Measurements from ENCODE around the gene MCOLN1. TPM values are rescaled to one million over a fixed set of nuclear protein-coding genes. Genes with fewer than 3 reads are reported as not detected.

Gene MCOLN1
- total and polyA plus RNA-seq, 9 of the 15 experiments (the other 6 are each of a cell fraction or from before 2014, with no cell fraction given), result 0.25 to 15.4 (median 7.1) TPM

DNA sequence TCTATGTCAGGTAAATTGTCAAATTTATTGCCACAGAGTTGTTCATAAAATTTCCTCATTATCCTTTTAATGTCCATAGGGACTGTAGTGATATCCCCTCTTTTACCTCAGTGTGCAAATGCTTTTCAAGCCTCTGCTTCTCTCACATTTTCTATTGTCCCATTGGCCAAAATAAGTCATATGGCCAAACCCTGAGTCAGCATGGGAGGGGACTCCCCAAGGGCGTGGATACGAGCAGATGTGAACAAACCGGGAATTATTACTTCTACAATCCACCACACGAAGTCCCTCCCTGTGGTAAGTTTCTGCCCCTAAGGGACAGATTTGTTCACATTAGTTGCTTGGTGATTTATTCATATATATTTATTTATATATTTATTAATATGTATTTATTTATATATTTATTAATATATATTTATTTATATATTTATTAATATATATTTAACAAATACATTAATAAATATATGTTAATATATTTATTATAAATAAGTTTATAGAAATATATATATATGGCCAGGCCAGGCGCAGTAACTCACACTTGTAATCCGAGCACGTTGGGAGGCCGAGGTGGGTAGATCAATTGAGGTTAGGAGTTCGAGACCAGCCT is 53.1 kb downstream of the MCOLN1 start:
- DNase-seq (ENCODE audit: extremely low read depth in 1 of 4, low spot score in 3 of 4) (peak; percentile 63 to 81 (median 72)), FAIRE-seq (peak; percentile 63), ATAC-seq (peak; percentile 86)
- Histone ChIP-seq H3K27ac (ENCODE audit: extremely low read depth, low read depth, low read length) (no peak overlapping the region), H3K4me1 (replicated peaks in 1 of 2; ENCODE audit: control insufficient read depth in 2 of 2, insufficient read depth in 2 of 2, low read length in 2 of 2) (peaks cover 3 to 8% of the 10 kb centered on the region in 2 experiments; a peak in 2 of 5 replicates), H3K36me3 (ENCODE audit: control insufficient read depth, insufficient read depth, low read length) (no peaks in the 10 kb centered on the region), H3K79me2 (ENCODE audit: control insufficient read depth, insufficient read depth, low read length) (no peaks in the 10 kb centered on the region), H3K4me3 (no peak overlapping the region), H2AFZ (ENCODE audit: low read depth, low read length) (no peak overlapping the region), H3K9me3 (replicated peaks; ENCODE audit: control insufficient read depth, insufficient read depth, low read depth, low read length) (no peaks in the 10 kb centered on the region), H3K27me3 (ENCODE audit: control insufficient read depth in 2 of 2, insufficient read depth in 2 of 2, low read length in 2 of 2) (peaks cover 2 to 26% of the 10 kb centered on the region in 2 experiments), H3K9me1 (ENCODE audit: control insufficient read depth, insufficient read depth, low read length) (no peaks in the 10 kb centered on the region), H3K4me2 (ENCODE audit: insufficient read depth, low read length) (peak overlapping the region; percentile 27; the same call in 1 of the 2 replicates), H3K9ac (ENCODE audit: insufficient read depth in 1 of 2, low read depth in 2 of 2, low read length in 2 of 2) (no peak overlapping the region), H4K20me1 (replicated peaks; ENCODE audit: control insufficient read depth, insufficient read depth, low read length) (no peaks in the 10 kb centered on the region)
- CTCF ChIA-PET (ENCODE audit: low intra/inter-chr PET ratio), result interaction anchor here (0.5 kb wide), 1 partner anchor 112 kb away, joined by 4 read pairs; no protein-coding TSS in a partner anchor
- POLR2A ChIA-PET, result no interaction called here
- in situ Hi-C loops (cut with MboI) (no loop called here), intact Hi-C loops (cut with micrococcal nuclease) (no loop called here)
- WGBS (ENCODE audit: insufficient coverage, low coverage, missing lambda C conversion rate), result 12% methylated on average over 9 of the region's 9 CpGs
- BruUV-seq (replicated peaks), result no TSS peak
- TF ChIP-seq L3MBTL2 (IDR thresholded peaks at IDR 0.05) (0 out of 2 replicates have a peak, but pooled peaks have one; percentile 18), ZBTB8A (IDR thresholded peaks at IDR 0.05; ENCODE audit: partially characterized antibody) (no peak), MAFF (IDR thresholded peaks at IDR 0.05; ENCODE audit: low read length) (peak; percentile 77), LARP7 (IDR thresholded peaks at IDR 0.05) (no peak), TCF7L2 (IDR thresholded peaks at IDR 0.05; ENCODE audit: low read depth, low read length) (no peak), ZNF316 (IDR thresholded peaks at IDR 0.05) (peak; percentile 94), CBX3 (IDR thresholded peaks at IDR 0.05; ENCODE audit: borderline replicate concordance in 1 of 2, low read length in 2 of 2) (no peak), SMAD2 (IDR thresholded peaks at IDR 0.05; ENCODE audit: low read depth, low read length) (no peak)
- TF ChIP-seq, protein P1, sequence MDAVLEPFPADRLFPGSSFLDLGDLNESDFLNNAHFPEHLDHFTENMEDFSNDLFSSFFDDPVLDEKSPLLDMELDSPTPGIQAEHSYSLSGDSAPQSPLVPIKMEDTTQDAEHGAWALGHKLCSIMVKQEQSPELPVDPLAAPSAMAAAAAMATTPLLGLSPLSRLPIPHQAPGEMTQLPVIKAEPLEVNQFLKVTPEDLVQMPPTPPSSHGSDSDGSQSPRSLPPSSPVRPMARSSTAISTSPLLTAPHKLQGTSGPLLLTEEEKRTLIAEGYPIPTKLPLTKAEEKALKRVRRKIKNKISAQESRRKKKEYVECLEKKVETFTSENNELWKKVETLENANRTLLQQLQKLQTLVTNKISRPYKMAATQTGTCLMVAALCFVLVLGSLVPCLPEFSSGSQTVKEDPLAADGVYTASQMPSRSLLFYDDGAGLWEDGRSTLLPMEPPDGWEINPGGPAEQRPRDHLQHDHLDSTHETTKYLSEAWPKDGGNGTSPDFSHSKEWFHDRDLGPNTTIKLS (IDR thresholded peaks at IDR 0.05; ENCODE audit: borderline replicate concordance, low read depth), result no peak
- TF ChIP-seq, protein P2, sequence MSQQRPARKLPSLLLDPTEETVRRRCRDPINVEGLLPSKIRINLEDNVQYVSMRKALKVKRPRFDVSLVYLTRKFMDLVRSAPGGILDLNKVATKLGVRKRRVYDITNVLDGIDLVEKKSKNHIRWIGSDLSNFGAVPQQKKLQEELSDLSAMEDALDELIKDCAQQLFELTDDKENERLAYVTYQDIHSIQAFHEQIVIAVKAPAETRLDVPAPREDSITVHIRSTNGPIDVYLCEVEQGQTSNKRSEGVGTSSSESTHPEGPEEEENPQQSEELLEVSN (IDR thresholded peaks at IDR 0.05; ENCODE audit: borderline replicate concordance in 1 of 2, extremely low read depth in 1 of 2, insufficient read depth in 1 of 2, insufficient read length in 1 of 2, low read depth in 1 of 2, low read length in 1 of 2, poor library complexity in 1 of 2, severe bottlenecking in 1 of 2), result peak in 1 of 2 experiments; percentile 20
- TF ChIP-seq, protein P3, sequence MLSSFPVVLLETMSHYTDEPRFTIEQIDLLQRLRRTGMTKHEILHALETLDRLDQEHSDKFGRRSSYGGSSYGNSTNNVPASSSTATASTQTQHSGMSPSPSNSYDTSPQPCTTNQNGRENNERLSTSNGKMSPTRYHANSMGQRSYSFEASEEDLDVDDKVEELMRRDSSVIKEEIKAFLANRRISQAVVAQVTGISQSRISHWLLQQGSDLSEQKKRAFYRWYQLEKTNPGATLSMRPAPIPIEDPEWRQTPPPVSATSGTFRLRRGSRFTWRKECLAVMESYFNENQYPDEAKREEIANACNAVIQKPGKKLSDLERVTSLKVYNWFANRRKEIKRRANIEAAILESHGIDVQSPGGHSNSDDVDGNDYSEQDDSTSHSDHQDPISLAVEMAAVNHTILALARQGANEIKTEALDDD (IDR thresholded peaks at IDR 0.05), result no peak

All from K562 (cell line).